Endodermal cell (in vitro differentiated cells): ENCODE data around the gene IP6K3. TPM values are rescaled to one million over a fixed set of nuclear protein-coding genes. Genes with fewer than 3 reads are reported as not detected.
A peak's percentile ranks its signal among the peaks of the same experiment; 100 is the strongest.

Source experiments
- DNase-seq: peaks from one replicate; pipeline ENCODE4 v3.0.0-alpha.2; 2017
- H3K27ac ChIP-seq: 2 replicates; pipeline ENCODE4 v1.5.1; 2013; ENCODE audit warnings: mild to moderate bottlenecking, low read depth, low read length, moderate library complexity
- H3K27me3 ChIP-seq: 2 replicates; pipeline ENCODE4 v1.6.1; 2013; ENCODE audit warnings: mild to moderate bottlenecking, low read length, moderate library complexity; ENCODE audit not compliant: insufficient read depth, control insufficient read depth, poor library complexity, severe bottlenecking
- H3K36me3 ChIP-seq: 2 replicates; pipeline ENCODE4 v1.7.0; 2013; ENCODE audit warnings: mild to moderate bottlenecking, low read length, moderate library complexity; ENCODE audit not compliant: control insufficient read depth, insufficient read depth
- H3K4me1 ChIP-seq: one replicate; pipeline ENCODE4 v1.7.0; 2013; ENCODE audit warnings: low read length; ENCODE audit not compliant: control insufficient read depth, insufficient read depth
- H3K4me3 ChIP-seq: 2 replicates; pipeline ENCODE4 v1.5.1; 2013; ENCODE audit warnings: mild to moderate bottlenecking, low read length, moderate library complexity
- H3K9ac ChIP-seq: 2 replicates; pipeline ENCODE4 v1.6.1; 2013; ENCODE audit warnings: mild to moderate bottlenecking, low read length, moderate library complexity; ENCODE audit not compliant: poor library complexity, severe bottlenecking; ENCODE audit errors: extremely low read depth
- H3K9me3 ChIP-seq: 2 replicates; pipeline ENCODE4 v1.6.1; 2013; ENCODE audit warnings: mild to moderate bottlenecking, low read length, moderate library complexity; ENCODE audit not compliant: control insufficient read depth
- H3K27ac Mint-ChIP-seq: 2 replicates; pipeline ENCODE4 v1.8.0; 2020; ENCODE audit warnings: mixed read lengths
- H3K27me3 Mint-ChIP-seq: 2 replicates; pipeline ENCODE4 v1.8.0; 2021; ENCODE audit warnings: mild to moderate bottlenecking, mixed read lengths; ENCODE audit not compliant: insufficient read depth
- H3K36me3 Mint-ChIP-seq: 2 replicates; pipeline ENCODE4 v1.8.0; 2020; ENCODE audit warnings: low read depth, mixed read lengths
- H3K4me1 Mint-ChIP-seq: 2 replicates; pipeline ENCODE4 v1.8.0; 2020; ENCODE audit warnings: mixed read lengths
- H3K4me3 Mint-ChIP-seq: 2 replicates; pipeline ENCODE4 v1.8.0; 2020; ENCODE audit warnings: mild to moderate bottlenecking, moderate library complexity, mixed read lengths
- H3K9me3 Mint-ChIP-seq: 2 replicates; pipeline ENCODE4 v1.8.0; 2020; ENCODE audit warnings: mild to moderate bottlenecking, mixed read lengths
- CTCF ChIP-seq: fragments of 200-600 bp; sonication (generic); conservative IDR thresholded peaks from 2 replicates; pipeline ENCODE4 v1.5.0; 2021; ENCODE audit warnings: antibody characterized with exemption, mild to moderate bottlenecking
- WGBS, 2 experiments: methylation state at CpG; one replicate each; pipeline versions ENCODE4 v1.1.5 to v1.1.7; 2013; ENCODE audit warnings: missing lambda C conversion rate in 2 of 2, mixed read lengths in 1 of 2; ENCODE audit not compliant: insufficient coverage in 1 of 2, insufficient read length in 1 of 2; 5-methylcytosine and 5-hydroxymethylcytosine counted together
- total RNA-seq, 2 donors: library from RNA; stranded (reverse); fragmentation: NEBNext Ultra II Directional in 1 of 2; extraction: Animal tissue kit (Norgen Biotek cat#: 25700) in 1 of 2; gene quantifications; 2 replicates in 1 of 2; 3 replicates in 1 of 2; pipeline ENCODE4 v1.2.1, GENCODE V29; 2021

IP6K3 gene
- total RNA-seq, 2 donors from 2014 or later: not detected

GRCh38 chr6:33713786-33714185, 32.9 kb downstream of the IP6K3 start:
- peaks cover 22% of the 10 kb centered on the region for H3K4me1 Mint-ChIP-seq
- H3K27me3 ChIP-seq: no peaks in the 10 kb centered on the region
- no peaks in the 10 kb centered on the region for H3K9me3 ChIP-seq
- peaks cover 7% of the 10 kb centered on the region for H3K4me1 ChIP-seq
- DNase-seq: no peak
- no peak overlapping the region for H3K27ac Mint-ChIP-seq
- no peaks in the 10 kb centered on the region for H3K27me3 Mint-ChIP-seq
- H3K9ac ChIP-seq: no peak overlapping the region
- no peak overlapping the region for H3K4me3 ChIP-seq
- no peaks in the 10 kb centered on the region for H3K9me3 Mint-ChIP-seq
- H3K27ac ChIP-seq: no peak overlapping the region
- no peak for TF ChIP-seq CTCF
- peaks cover 18% of the 10 kb centered on the region for H3K36me3 ChIP-seq
- WGBS, 2 experiments: 67 to 72% methylated on average over 2 of the region's 2 CpGs
- H3K4me3 Mint-ChIP-seq: no peak overlapping the region
- peaks cover 19% of the 10 kb centered on the region for H3K36me3 Mint-ChIP-seq

GRCh38 chr6:33712914-33713313, 33.8 kb downstream of the IP6K3 start:
- H3K27me3 ChIP-seq: no peaks in the 10 kb centered on the region
- Mint-ChIP-seq H3K4me1 (peaks cover 22% of the 10 kb centered on the region), H3K27me3 (no peaks in the 10 kb centered on the region), H3K27ac (no peak overlapping the region), H3K36me3 (peaks cover 27% of the 10 kb centered on the region), H3K4me3 (no peak overlapping the region), H3K9me3 (no peaks in the 10 kb centered on the region)
- H3K4me1 ChIP-seq: peaks cover 7% of the 10 kb centered on the region
- 93 to 94% methylated on average over 2 to 3 of the region's 3 CpGs for WGBS, 2 experiments
- H3K36me3 ChIP-seq: peaks cover 26% of the 10 kb centered on the region
- no peak for DNase-seq
- H3K9ac ChIP-seq: no peak overlapping the region
- no peak overlapping the region for H3K27ac ChIP-seq
- no peak overlapping the region for H3K4me3 ChIP-seq
- no peaks in the 10 kb centered on the region for H3K9me3 ChIP-seq
- no peak for TF ChIP-seq CTCF

- H3K27me3 Mint-ChIP-seq: no peaks in the 10 kb centered on the region
- peaks cover 36% of the 10 kb centered on the region for H3K36me3 ChIP-seq
- WGBS, 2 experiments: 8 to 15% methylated on average over 37 to 73 of the region's 73 CpGs
- H3K9me3 ChIP-seq: no peaks in the 10 kb centered on the region
- H3K9me3 Mint-ChIP-seq: no peaks in the 10 kb centered on the region
- peak within 1 kb of the TSS; percentile 82 for H3K4me3 ChIP-seq
- H3K27me3 ChIP-seq: no peaks in the 10 kb centered on the region
- peak within 1 kb of the TSS; percentile 99 for H3K27ac Mint-ChIP-seq
- peaks cover 38% of the 10 kb centered on the region for H3K36me3 Mint-ChIP-seq
- peak within 1 kb of the TSS; percentile 91 for H3K27ac ChIP-seq
- peak within 1 kb of the TSS; percentile 87 for H3K4me3 Mint-ChIP-seq
- peak; percentile 98 for DNase-seq
- peak within 1 kb of the TSS; percentile 92 for H3K9ac ChIP-seq
- peaks cover 14% of the 10 kb centered on the region for H3K4me1 Mint-ChIP-seq
- H3K4me1 ChIP-seq: peaks cover 7% of the 10 kb centered on the region
- TF ChIP-seq CTCF: peak; percentile 75
Measured at GRCh38 chr6:33711140-33712129, 35.3 kb downstream of the IP6K3 start, which contains the start of gene UQCC2. UQCC2 (minus strand) TSS chr6:33711700; CDS start chr6:33711686, 14 bp downstream.
